ENCODE data around the gene NTHL1. TPM values are rescaled to one million over a fixed set of nuclear protein-coding genes. Genes with fewer than 3 reads are reported as not detected.

NTHL1 gene
- total RNA-seq, 1 experiment from 2014 or later = 52.0 TPM

GRCh38 chr16:1990351-1991134, 57.1 kb downstream of the NTHL1 start:
- H3K9ac ChIP-seq (ENCODE audit: extremely low read depth, insufficient read length, low read length) = no peak overlapping the region
- H3K4me3 Mint-ChIP-seq = peak overlapping the region; percentile 66 to 84
- peak overlapping the region; percentile 70 for H3K14ac ChIP-seq (ENCODE audit: insufficient read depth, low read length)
- peaks cover 18% of the 10 kb centered on the region for H3K23me2 ChIP-seq (ENCODE audit: insufficient read length, low read depth, low read length, poor library complexity, severe bottlenecking)
- no peak for TF ChIP-seq CTCF (conservative IDR thresholded peaks at IDR 0.05)
- H3K56ac ChIP-seq (ENCODE audit: insufficient read length, low read depth, low read length) = no peak overlapping the region
- H3K36me3 Mint-ChIP-seq (ENCODE audit: insufficient read depth in 1 of 3, low read depth in 3 of 3) = peaks cover 0 to 16% (median 14%) of the 10 kb centered on the region in 3 experiments; a peak in 6 of 7 replicates
- H3K79me1 ChIP-seq (ENCODE audit: insufficient read depth, low read depth, low read length, poor library complexity, severe bottlenecking) = no peaks in the 10 kb centered on the region
- H3K27ac ChIP-seq (ENCODE audit: insufficient read length, low read depth, low read length) = no peak overlapping the region
- H3K9me3 Mint-ChIP-seq = no peaks in the 10 kb centered on the region; a peak in 1 of 5 replicates
- peak overlapping the region; percentile 53 for H3K4me2 ChIP-seq (ENCODE audit: insufficient read depth, insufficient read length, low read length)
- H4K8ac ChIP-seq (replicated peaks; ENCODE audit: insufficient read length, low read depth, low read length) = no peak overlapping the region
- peaks cover under 1% of the 10 kb centered on the region for H4K20me1 ChIP-seq (ENCODE audit: control insufficient read depth, insufficient read depth, insufficient read length)
- H4K91ac ChIP-seq (ENCODE audit: insufficient read length, low read depth, low read length) = no peak overlapping the region
- H3K4me1 ChIP-seq (ENCODE audit: insufficient read depth, low read length) = no peaks in the 10 kb centered on the region; the same call in 1 of the 2 replicates
- H3K27me3 ChIP-seq (ENCODE audit: insufficient read depth, low read length) = peaks cover 15% of the 10 kb centered on the region; the same call in 1 of the 2 replicates
- H2BK15ac ChIP-seq (ENCODE audit: low read depth, low read length) = no peak overlapping the region; the same call in 1 of the 2 replicates
- no peak overlapping the region for H3K23ac ChIP-seq (ENCODE audit: insufficient read length, low read depth, low read length)
- H3K4ac ChIP-seq (ENCODE audit: low read depth, low read length) = no peak overlapping the region
- H2BK12ac ChIP-seq (ENCODE audit: insufficient read length, low read depth, low read length) = no peak overlapping the region
- no peaks in the 10 kb centered on the region for H3K9me3 ChIP-seq (ENCODE audit: control insufficient read depth, low read depth, low read length)
- H2AK5ac ChIP-seq (ENCODE audit: insufficient read length, low read length) = no peak overlapping the region
- H3K27ac Mint-ChIP-seq = peak overlapping the region in 1 of 3 experiments; percentile 57; a peak in 1 of 7 replicates
- H3K27me3 Mint-ChIP-seq (ENCODE audit: low read depth) = peaks cover 42% of the 10 kb centered on the region
- H2AFZ ChIP-seq (ENCODE audit: low read length) = no peak overlapping the region
- no peak overlapping the region for H2BK5ac ChIP-seq (ENCODE audit: insufficient read length, low read length)
- peaks cover 16 to 20% of the 10 kb centered on the region in 2 experiments for H3K4me1 Mint-ChIP-seq
- no CpG with 5 or more reads among the region's 50 CpGs for WGBS (ENCODE audit: extremely low coverage, insufficient read length, low lambda C conversion rate)
- H3K79me2 ChIP-seq (ENCODE audit: insufficient read depth, low read length) = no peaks in the 10 kb centered on the region
- H4K5ac ChIP-seq (ENCODE audit: insufficient read length, low read depth, low read length) = no peak overlapping the region
- peak; percentile 86 for DNase-seq
- H3K18ac ChIP-seq (ENCODE audit: insufficient read length, low read depth, low read length) = no peak overlapping the region
- H2BK120ac ChIP-seq (ENCODE audit: low read depth, low read length, poor library complexity, severe bottlenecking) = no peak overlapping the region
- no peak overlapping the region for H2BK20ac ChIP-seq (ENCODE audit: low read depth, low read length, poor library complexity, severe bottlenecking)
- no peak overlapping the region for H3T11ph ChIP-seq (ENCODE audit: low read length)
